ENCODE measurements around the gene PIP5K1B.

GRCh38 chr9:69028754-69029153, 323.7 kb downstream of the PIP5K1B start:
- no peak for TF ChIP-seq CTCF (IDR thresholded peaks at IDR 0.05)
- TF ChIP-seq POLR2A (IDR thresholded peaks at IDR 0.05), result no peak
- TF ChIP-seq EP300 (IDR thresholded peaks at IDR 0.05), result no peak
